HS-5 (cell line): ENCODE results near the gene SH3BP2.

ENCODE experiments used
- DNase-seq: peaks from one replicate; pipeline ENCODE4 v3.0.0-alpha.2; 2012; ENCODE audit warnings: low read depth

SH3BP2 gene

DNA sequence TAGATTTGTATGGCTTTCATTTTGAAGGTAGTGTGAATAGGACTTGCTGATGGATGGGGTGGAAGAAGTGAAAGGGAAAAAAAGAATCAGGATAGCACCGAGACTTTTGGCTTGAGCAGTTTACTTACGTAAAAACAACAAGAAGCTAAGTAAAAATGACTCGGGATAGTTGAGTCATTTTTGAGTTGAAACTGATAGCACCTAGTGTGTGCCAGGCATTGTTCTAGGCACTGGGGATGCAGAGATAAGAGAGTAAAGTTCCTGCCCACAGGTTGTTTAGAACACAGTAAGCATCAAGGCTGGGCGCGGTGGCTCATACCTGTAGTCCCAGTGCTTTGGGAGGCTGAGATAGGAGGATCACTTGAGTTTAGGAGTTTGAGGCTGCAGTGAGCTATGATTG lies 85.5 kb downstream of the SH3BP2 start:
- no peak for DNase-seq

DNA sequence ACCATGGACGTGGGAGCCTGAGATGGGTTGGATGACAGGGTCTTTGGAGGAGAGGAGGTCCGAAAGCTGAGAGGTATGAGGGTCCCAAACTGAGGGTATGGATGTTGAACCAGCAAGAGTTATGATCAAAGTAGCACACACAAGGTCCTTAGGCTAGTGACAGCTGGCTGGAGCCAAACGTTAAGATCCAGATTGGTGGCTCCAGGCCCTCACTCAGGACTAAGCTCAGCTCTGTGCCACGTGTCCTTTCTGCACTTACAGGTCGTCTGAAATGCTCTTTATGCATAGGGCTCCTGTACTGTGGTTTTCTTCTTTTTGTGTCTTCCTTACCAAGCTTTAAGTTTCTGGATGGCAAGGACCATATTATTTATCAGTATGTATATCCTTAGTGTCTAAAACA lies 86.1 kb downstream of the SH3BP2 start:
- no peak for DNase-seq

DNA sequence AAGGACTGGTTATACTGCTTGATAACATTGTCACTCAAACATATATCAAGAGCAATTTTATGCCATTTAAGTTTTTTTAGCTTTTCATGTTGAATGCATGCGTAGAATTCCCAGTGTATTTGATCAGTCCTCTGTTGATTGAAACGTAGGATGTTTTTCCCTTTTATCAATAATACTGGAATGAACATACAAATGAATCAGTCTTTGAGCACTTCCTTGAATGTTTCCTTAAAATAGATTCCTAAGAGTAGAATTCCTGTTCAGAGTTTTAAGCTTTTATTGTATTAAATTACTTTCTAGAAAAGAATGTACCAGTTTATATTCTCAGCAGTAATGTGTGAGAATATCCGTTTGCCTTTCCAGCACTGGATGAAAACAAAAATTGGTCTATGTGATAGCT lies 88.5 kb downstream of the SH3BP2 start:
- DNase-seq: no peak

DNA sequence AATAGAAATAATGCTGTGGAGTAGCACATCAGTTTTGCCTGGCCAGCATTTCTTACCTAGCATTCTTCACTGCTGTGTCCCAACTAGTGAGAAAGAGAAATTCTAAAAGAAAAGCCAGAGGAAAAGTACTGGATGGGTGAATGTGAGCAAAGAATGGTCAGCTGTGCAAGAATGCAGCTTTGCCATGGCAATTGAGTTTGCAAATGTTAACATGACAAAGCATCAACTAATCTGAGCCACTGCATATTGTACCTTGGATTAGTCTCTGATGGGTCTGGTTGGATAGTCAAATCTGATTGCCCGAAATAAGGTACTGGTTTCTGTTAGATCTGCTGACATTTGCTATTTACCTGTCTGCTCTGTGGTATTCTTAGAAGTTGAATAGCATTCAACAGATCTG lies 89.5 kb downstream of the SH3BP2 start:
- DNase-seq: no peak

DNA sequence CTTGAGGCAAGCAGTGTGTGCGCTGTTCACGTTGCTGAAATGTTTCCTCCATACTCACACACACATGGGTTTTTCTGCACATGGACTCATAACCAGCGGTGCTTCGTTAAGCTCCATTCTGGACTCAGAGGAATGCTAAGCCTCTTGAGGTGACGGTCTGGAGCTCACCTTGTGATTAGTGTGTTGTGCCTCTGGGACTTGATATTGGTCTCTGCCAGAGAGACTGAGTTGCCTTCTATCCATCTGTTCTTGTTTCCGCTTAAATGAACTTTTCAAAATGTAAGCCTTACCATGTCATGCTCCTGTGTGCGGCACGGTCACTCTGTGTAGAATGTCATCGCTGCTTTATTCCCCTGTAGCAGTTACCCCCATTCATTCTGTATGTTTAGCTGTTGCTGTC lies 93.3 kb downstream of the SH3BP2 start:
- no peak for DNase-seq

DNA sequence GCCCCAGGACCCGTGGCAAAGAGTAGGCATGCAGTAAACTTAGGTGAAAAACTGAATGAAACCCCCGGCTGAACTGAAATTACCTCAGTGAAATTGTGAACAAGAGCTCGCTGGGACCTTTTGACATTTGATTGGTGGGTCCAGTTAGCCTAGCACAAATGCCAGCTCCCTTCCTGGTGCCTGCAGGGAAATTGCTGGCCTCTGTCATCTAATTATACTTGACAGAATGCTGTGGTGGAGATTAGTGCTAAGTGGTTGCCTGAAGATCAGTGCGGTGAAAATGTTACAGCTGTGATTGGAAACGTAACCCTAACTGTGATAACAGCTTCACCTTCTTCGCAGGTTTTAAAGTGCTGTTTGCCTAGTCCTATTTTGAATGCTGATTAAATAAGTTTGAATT lies 93.7 kb downstream of the SH3BP2 start:
- DNase-seq: no peak

DNA sequence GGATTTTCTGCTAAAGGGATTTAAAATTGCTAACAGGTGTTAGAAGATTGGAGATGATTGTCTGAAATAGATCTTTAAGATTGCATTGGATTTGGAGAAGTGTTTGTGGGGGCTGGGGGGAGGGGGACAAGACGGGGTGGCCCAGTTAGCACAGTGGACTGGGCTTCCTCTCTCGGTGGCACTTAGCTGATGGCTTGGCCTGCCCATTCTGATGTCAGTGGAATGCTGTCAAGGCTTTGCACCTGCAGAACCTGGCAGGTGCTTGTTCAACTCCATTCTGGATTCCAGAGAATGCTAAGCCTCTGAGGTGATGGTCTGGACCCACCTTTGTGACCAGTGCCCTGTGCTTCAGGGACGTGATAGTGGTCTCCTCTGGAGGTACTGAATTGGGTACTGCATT lies 94.5 kb downstream of the SH3BP2 start:
- DNase-seq: no peak

DNA sequence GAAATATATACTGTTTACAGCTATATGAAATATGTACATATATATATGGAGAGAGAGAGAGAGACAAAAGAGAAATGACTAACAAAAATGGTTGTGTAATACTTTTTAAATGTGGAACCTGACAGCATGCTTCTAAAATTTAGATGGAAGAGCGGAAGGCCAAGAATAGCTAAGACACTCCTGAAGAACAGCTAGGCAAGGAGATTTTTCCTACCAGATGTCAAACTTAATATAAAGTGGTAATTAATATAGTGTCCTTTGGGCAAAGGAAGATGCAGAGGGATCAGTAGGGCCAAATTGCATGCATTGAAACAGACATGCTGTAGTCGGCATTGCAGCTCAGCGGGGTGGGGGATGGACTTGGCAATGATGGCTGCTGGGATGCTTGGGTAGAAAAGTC lies 96.0 kb downstream of the SH3BP2 start:
- DNase-seq: no peak
